Left ventricle myocardium inferior (tissue), 1 donor: ENCODE results near the gene RPL32. TPM values are rescaled to one million over a fixed set of nuclear protein-coding genes. Genes with fewer than 3 reads are reported as not detected.

ENCODE experiments used
- DNase-seq: peaks from one replicate; pipeline ENCODE4 v3.0.0-alpha.2; 2020
- H3K27ac ChIP-seq: fragments of 200-600 bp; replicated peaks from 2 replicates; pipeline ENCODE4 v1.8.0; 2021
- H3K27me3 ChIP-seq: fragments of 200-600 bp; 2 replicates; pipeline ENCODE4 v1.8.0; 2021; ENCODE audit warnings: low read depth
- H3K36me3 ChIP-seq: fragments of 200-600 bp; 2 replicates; pipeline ENCODE4 v1.8.0; 2021
- H3K4me1 ChIP-seq: fragments of 200-600 bp; 2 replicates; pipeline ENCODE4 v1.8.0; 2021
- H3K4me3 ChIP-seq: fragments of 200-600 bp; 2 replicates; pipeline ENCODE4 v1.8.0; 2021; ENCODE audit warnings: mild to moderate bottlenecking, moderate library complexity
- H3K9me3 ChIP-seq: fragments of 200-600 bp; replicated peaks from 2 replicates; pipeline ENCODE4 v1.8.0; 2021
- intact Hi-C: fragments of 100-400 bp; cut with micrococcal nuclease; formaldehyde crosslinking; loops from one replicate; pipeline ENCODE4 v1.11.0; 2022
- total RNA-seq: library from RNA; stranded (reverse); fragmentation: NEBNext Ultra II Directional; extraction: Animal tissue kit (Norgen Biotek cat#: 25700); gene quantifications from one replicate; pipeline ENCODE4 v1.2.1, GENCODE V29; 2021
- TF ChIP-seq, protein P1 (sequence below): fragments of 200-600 bp; IDR thresholded peaks from 2 replicates; pipeline ENCODE4 v1.8.0; 2021; ENCODE audit warnings: antibody characterized with exemption, mild to moderate bottlenecking, borderline replicate concordance
- donor health status: DM: no; HTN: yes; CAD: no; lungs with severe emphysema.

Gene RPL32
- total RNA-seq, 1 donor from 2014 or later, result 880 TPM

DNA sequence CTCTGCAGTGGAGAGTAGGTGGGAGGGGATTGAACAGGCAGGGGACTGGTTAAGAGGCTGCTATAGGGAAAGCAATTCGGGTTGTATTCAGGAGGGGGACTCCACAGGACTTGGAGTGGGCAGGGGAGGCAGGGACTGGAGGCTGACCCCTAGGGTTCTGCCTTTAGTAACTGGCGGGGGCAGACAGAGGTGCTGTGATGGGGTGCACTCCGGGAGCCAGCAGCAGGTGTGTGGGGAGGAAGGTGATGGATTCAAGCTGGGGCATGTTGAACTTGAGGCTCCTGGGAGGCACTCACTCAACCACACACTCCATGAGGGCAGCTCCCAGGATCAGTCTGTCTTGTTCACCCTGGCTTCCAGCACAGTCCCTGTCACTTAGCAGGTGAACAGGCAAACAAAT lies 32.4 kb downstream of the RPL32 start:
- TF ChIP-seq, protein P1, sequence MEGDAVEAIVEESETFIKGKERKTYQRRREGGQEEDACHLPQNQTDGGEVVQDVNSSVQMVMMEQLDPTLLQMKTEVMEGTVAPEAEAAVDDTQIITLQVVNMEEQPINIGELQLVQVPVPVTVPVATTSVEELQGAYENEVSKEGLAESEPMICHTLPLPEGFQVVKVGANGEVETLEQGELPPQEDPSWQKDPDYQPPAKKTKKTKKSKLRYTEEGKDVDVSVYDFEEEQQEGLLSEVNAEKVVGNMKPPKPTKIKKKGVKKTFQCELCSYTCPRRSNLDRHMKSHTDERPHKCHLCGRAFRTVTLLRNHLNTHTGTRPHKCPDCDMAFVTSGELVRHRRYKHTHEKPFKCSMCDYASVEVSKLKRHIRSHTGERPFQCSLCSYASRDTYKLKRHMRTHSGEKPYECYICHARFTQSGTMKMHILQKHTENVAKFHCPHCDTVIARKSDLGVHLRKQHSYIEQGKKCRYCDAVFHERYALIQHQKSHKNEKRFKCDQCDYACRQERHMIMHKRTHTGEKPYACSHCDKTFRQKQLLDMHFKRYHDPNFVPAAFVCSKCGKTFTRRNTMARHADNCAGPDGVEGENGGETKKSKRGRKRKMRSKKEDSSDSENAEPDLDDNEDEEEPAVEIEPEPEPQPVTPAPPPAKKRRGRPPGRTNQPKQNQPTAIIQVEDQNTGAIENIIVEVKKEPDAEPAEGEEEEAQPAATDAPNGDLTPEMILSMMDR, result no peak
- Histone ChIP-seq H3K27me3 (no peaks in the 10 kb centered on the region), H3K27ac (peak overlapping the region; percentile 79), H3K36me3 (peaks cover 58% of the 10 kb centered on the region), H3K4me3 (no peak overlapping the region), H3K4me1 (peaks cover 51% of the 10 kb centered on the region), H3K9me3 (no peaks in the 10 kb centered on the region)
- intact Hi-C loops, result no loop called here
- DNase-seq, result no peak

DNA sequence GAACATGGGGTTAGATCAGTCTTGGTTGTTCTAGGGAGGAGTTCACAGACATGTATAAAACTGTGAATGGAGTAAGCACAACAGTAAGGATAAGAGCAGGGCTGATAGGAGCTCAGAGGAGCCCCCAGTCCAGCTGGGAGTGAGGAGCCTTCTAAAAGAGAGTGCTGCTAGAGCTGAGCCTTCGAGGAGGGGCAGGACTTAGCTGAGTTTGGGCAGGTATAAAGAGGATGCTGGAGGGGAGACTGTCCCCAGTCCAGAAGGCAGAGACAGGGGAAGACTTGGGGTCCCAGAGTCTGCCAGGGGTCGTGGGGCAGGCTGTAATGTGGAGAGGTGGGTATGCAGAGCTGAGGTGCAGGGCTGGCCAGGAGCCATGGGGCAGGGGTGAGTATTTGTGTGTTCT lies 32.8 kb downstream of the RPL32 start:
- no peak for DNase-seq
- Histone ChIP-seq H3K4me3 (no peak overlapping the region), H3K27me3 (no peaks in the 10 kb centered on the region), H3K9me3 (no peaks in the 10 kb centered on the region), H3K27ac (peak overlapping the region; percentile 73), H3K36me3 (peaks cover 58% of the 10 kb centered on the region), H3K4me1 (peaks cover 51% of the 10 kb centered on the region)
- TF ChIP-seq, protein P1, result no peak
- intact Hi-C loops, result no loop called here

DNA sequence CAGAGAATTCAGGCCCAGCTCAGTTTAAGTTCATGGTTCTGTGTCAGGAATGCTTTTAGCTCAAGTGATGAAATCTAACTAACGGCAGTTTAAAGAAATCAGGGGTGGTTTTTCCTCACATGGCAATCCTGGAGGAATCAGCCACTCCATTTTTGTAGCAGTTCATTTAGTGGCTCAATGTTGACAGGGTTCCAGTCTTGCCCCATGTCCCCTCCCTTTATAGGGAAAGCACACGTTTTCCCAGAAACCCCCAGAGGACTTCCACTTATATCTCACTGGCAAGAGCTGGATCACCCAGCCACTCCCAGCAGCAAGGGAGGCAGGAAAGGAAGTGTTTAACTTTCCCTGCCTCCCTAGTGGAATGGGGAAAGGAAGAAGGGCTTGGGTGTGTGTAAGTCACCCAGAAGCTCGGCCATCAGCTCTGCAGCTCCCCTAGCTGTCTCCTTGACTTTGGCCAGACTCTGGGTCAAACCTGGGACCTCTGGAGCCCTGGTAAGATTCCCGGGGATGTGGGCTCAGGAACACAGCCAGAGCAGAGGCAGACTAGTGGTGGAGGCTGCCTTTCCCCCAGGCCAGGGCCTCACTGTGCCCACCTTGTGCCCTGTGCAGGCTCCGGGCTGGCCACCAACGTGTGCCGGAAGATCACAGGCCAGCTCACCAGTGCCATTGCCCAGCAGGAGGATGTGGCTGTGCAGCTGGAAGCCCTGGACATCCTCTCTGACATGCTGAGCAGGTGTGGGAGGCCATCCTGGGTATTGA lies 33.6 kb downstream of the RPL32 start:
- peaks cover 55% of the 10 kb centered on the region for H3K36me3 ChIP-seq
- TF ChIP-seq, protein P1, result no peak
- H3K9me3 ChIP-seq, result no peaks in the 10 kb centered on the region
- peaks cover 51% of the 10 kb centered on the region for H3K4me1 ChIP-seq
- H3K4me3 ChIP-seq, result no peak overlapping the region
- no peak for DNase-seq
- intact Hi-C loops, result no loop called here
- peak overlapping the region; percentile 73 for H3K27ac ChIP-seq
- no peaks in the 10 kb centered on the region for H3K27me3 ChIP-seq

DNA sequence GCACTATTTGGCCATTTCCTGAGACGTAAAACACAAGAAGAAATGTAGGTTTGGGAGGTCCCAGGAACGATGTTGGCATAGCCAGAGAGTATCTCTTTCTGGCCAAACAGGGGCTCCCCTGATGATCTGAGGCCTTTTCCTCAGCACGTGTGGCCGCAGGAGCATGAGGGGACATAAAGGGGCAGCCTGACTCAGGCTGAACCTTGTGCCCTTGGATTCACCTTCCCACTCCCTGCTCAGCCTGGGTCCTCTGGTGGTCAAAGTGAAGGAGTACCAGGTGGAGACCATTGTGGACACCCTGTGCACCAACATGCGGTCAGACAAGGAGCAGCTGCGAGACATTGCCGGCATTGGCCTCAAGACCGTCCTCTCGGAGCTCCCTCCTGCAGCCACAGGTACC lies 34.3 kb downstream of the RPL32 start:
- peaks cover 52% of the 10 kb centered on the region for H3K36me3 ChIP-seq
- no peak for DNase-seq
- intact Hi-C loops, result no loop called here

DNA sequence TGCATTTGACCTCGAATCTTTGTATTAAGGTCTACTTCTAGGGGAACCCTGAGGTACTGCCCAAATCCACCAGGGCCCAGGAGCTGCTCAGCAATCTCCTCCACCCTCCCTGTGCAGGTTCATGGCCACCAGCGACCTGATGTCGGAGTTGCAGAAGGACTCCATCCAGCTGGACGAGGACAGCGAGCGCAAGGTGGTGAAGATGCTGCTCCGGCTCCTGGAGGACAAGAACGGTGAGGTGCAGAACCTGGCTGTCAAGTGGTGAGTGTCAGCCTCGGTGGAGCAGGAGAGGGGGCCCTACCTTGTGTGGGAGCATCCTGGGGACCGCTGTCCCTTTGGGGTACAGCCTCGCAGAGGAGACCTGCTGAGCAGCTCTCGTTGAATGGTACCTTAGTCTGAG lies 38.0 kb downstream of the RPL32 start:
- TF ChIP-seq, protein P1, result no peak
- Histone ChIP-seq H3K36me3 (peaks cover 50% of the 10 kb centered on the region), H3K27ac (no peak overlapping the region), H3K9me3 (no peaks in the 10 kb centered on the region), H3K4me1 (peaks cover 53% of the 10 kb centered on the region), H3K27me3 (no peaks in the 10 kb centered on the region), H3K4me3 (no peak overlapping the region)
- intact Hi-C loops, result no loop called here
- no peak for DNase-seq

More for the DNA sequence above, 34.3 kb downstream of the RPL32 start:
- TF ChIP-seq, protein P1, result no peak
- Histone ChIP-seq H3K27me3 (no peaks in the 10 kb centered on the region), H3K9me3 (no peaks in the 10 kb centered on the region), H3K4me1 (peaks cover 51% of the 10 kb centered on the region), H3K4me3 (no peak overlapping the region), H3K27ac (peak overlapping the region; percentile 73)
